DND-41 (cell line): ENCODE measurements around the gene GRK6.
A peak's percentile ranks its signal among the peaks of the same experiment; 100 is the strongest.

ENCODE experiments used
- ATAC-seq: fragments of 200-7000 bp; cut with Tn5 transposase; 3 replicates; pipeline ENCODE4 v1.9.1; 2021; ENCODE audit warnings: low read depth; ENCODE audit not compliant: insufficient read depth
- DNase-seq: peaks from one replicate; pipeline ENCODE4 v3.0.0-alpha.2; 2020
- H2AFZ ChIP-seq: 2 replicates; pipeline ENCODE4 v1.6.0; 2012; ENCODE audit warnings: low read depth, low read length
- H3K27ac ChIP-seq: 2 replicates; pipeline ENCODE4 v1.5.1; 2012; ENCODE audit warnings: low read length, inconsistent platforms
- H3K27me3 ChIP-seq: fragments of 200-600 bp; sonication (generic); 2 replicates; pipeline ENCODE4 v1.6.0; 2012; ENCODE audit warnings: low read length, mild to moderate bottlenecking, inconsistent platforms; ENCODE audit not compliant: insufficient read depth, poor library complexity
- H3K36me3 ChIP-seq: 2 replicates; pipeline ENCODE4 v1.5.1; 2012; ENCODE audit warnings: low read length, inconsistent platforms; ENCODE audit not compliant: insufficient read depth
- H3K4me1 ChIP-seq: 2 replicates; pipeline ENCODE4 v1.5.1; 2012; ENCODE audit warnings: mild to moderate bottlenecking, low read length; ENCODE audit not compliant: insufficient read depth
- H3K4me2 ChIP-seq: 2 replicates; pipeline ENCODE4 v1.6.0; 2012; ENCODE audit warnings: mild to moderate bottlenecking, moderate library complexity, low read length, inconsistent platforms; ENCODE audit not compliant: insufficient read depth
- H3K4me3 ChIP-seq, 2 experiments: fragments of 200-600 bp in 1 of 2; shearing (Covaris generic) in 1 of 2; 2 replicates each; pipeline ENCODE4 v1.5.1; 2012 to 2016; ENCODE audit warnings: inconsistent platforms in 2 of 2, low read length in 2 of 2, mild to moderate bottlenecking in 2 of 2, low read depth in 1 of 2, moderate library complexity in 1 of 2
- H3K79me2 ChIP-seq: 2 replicates; pipeline ENCODE4 v1.6.0; 2012; ENCODE audit warnings: low read length, inconsistent platforms; ENCODE audit not compliant: insufficient read depth
- H3K9ac ChIP-seq: 2 replicates; pipeline ENCODE4 v1.6.0; 2012; ENCODE audit warnings: low read depth, mild to moderate bottlenecking, inconsistent platforms, low read length, moderate library complexity
- H3K9me3 ChIP-seq: 2 replicates; pipeline ENCODE4 v1.5.1; 2012; ENCODE audit warnings: low read length, moderate library complexity, mild to moderate bottlenecking, inconsistent platforms; ENCODE audit not compliant: insufficient read depth, severe bottlenecking
- H4K20me1 ChIP-seq: 2 replicates; pipeline ENCODE4 v1.6.0; 2012; ENCODE audit warnings: low read length; ENCODE audit not compliant: insufficient read depth
- CTCF ChIP-seq: IDR thresholded peaks from 2 replicates; pipeline ENCODE4 v1.5.1; 2012; ENCODE audit warnings: borderline replicate concordance, low read length, moderate library complexity, mild to moderate bottlenecking; ENCODE audit not compliant: poor library complexity, severe bottlenecking; ENCODE audit errors: extremely low read depth
- EZH2 ChIP-seq: IDR thresholded peaks from 3 replicates; pipeline ENCODE4 v1.6.1; 2012; ENCODE audit warnings: borderline replicate concordance, low read depth, mild to moderate bottlenecking, moderate library complexity, low read length, inconsistent platforms; ENCODE audit not compliant: severe bottlenecking

The GRK6 gene

GRCh38 chr5:177430972-177431316 lies 4.5 kb downstream of the GRK6 start:
- Histone ChIP-seq H3K4me2 (peak overlapping the region; percentile 49), H3K9me3 (no peaks in the 10 kb centered on the region), H3K27ac (peak overlapping the region; percentile 78), H3K9ac (peak overlapping the region; percentile 45), H3K79me2 (peaks cover 45% of the 10 kb centered on the region), H3K4me1 (peaks cover 60% of the 10 kb centered on the region), H3K27me3 (no peaks in the 10 kb centered on the region), H3K4me3 (no peak overlapping the region), H4K20me1 (peaks cover 70% of the 10 kb centered on the region), H3K36me3 (peaks cover 65% of the 10 kb centered on the region), H2AFZ (no peak overlapping the region)
- TF ChIP-seq CTCF (no peak), EZH2 (no peak)
- DNase-seq (no peak), ATAC-seq (peak; percentile 2; the same call in 1 of the 3 replicates)

- H3K9ac ChIP-seq, result peak overlapping the region; percentile 45
- peaks cover 45% of the 10 kb centered on the region for H3K79me2 ChIP-seq
- TF ChIP-seq CTCF (peak; percentile 3), EZH2 (no peak)
- peak overlapping the region; percentile 49 for H3K4me2 ChIP-seq
- DNase-seq, result peak; percentile 92
- H3K27ac ChIP-seq, result peak overlapping the region; percentile 78
- peaks cover 70% of the 10 kb centered on the region for H4K20me1 ChIP-seq
- H3K4me1 ChIP-seq, result peaks cover 60% of the 10 kb centered on the region
- no peaks in the 10 kb centered on the region for H3K27me3 ChIP-seq
- peaks cover 69% of the 10 kb centered on the region for H3K36me3 ChIP-seq
- H3K9me3 ChIP-seq, result no peaks in the 10 kb centered on the region
- ATAC-seq, result peak; percentile 71
- H3K4me3 ChIP-seq, result peak overlapping the region in 1 of 2 experiments; percentile 13; a peak in 1 of 4 replicates
- no peak overlapping the region for H2AFZ ChIP-seq
Measured at GRCh38 chr5:177431317-177432142, 5.1 kb downstream of the GRK6 start.

GRCh38 chr5:177432143-177432838 lies 5.8 kb downstream of the GRK6 start:
- no peaks in the 10 kb centered on the region for H3K9me3 ChIP-seq
- H3K79me2 ChIP-seq, result peaks cover 38% of the 10 kb centered on the region
- H3K27ac ChIP-seq, result peak overlapping the region; percentile 78
- DNase-seq (no peak), ATAC-seq (no peak)
- H3K4me1 ChIP-seq, result peaks cover 55% of the 10 kb centered on the region
- H3K36me3 ChIP-seq, result peaks cover 74% of the 10 kb centered on the region
- no peaks in the 10 kb centered on the region for H3K27me3 ChIP-seq
- H3K4me3 ChIP-seq, result no peak overlapping the region
- H4K20me1 ChIP-seq, result peaks cover 68% of the 10 kb centered on the region
- TF ChIP-seq EZH2 (no peak), CTCF (no peak)
- H2AFZ ChIP-seq, result no peak overlapping the region
- peak overlapping the region; percentile 45 for H3K9ac ChIP-seq
- peak overlapping the region; percentile 49 for H3K4me2 ChIP-seq
